UCSD-AML1 (cell line): ENCODE results near the gene POLR1D.

Experiments used
- DNase-seq: peaks from one replicate; lab custom pipeline; 2025; ENCODE audit not compliant: unreplicated experiment; lab: John Stamatoyannopoulos, UW

The POLR1D gene

DNA sequence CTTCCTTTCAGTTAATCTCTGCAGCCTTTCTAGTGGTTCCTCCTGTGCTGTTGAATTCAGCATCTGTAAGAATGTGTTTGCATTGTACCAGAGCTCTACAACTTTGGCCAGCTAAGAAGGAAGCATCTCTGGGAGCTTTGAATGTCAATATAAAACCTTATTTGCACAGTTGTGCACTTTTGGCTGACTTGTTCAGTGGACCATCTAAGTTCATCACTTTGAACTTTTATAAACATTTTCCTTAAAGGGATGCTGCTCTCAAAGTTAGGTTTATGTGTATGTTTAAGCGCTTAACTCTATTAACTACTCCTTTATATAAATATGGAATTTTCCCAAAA is 15.6 kb downstream of the POLR1D start:
- no peak for DNase-seq

DNA sequence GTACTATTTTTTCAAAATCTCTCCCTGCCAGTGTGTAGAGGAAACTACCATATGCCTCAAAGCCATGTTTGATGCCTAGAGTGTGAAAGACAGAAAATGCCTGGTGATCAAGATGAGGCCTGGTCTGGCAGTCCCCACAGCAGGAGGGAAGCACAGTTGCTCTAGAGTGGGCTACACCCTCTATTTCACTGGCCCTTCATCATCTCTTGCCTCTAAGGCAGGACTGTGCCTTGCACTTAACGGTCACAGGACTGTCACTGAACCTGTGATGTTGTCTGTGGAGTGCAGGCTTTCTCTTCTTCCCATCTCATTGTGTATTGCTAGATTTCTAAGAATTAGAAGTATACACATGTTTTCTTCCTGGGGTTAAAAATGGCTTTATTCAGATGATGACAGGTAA is 16.3 kb downstream of the POLR1D start:
- DNase-seq: no peak

DNA sequence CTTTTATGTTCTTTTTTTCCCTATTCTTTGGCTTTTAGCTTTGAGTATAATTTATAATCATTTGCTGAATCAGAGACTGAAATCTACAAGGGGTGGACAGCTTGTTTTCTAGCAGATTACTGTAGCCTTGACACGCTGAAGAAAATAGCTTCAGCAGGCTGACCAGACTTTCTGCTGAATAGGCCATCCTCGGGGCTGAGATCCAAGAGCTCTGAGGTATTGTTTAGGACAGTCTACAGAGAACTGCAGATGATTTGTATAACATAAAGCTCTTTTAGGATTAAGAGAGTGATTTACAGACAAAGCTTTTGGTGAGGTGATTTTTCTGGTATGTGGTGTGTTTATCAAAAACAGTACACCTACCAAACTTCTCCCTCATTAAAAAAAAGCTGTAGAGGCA is 16.8 kb downstream of the POLR1D start:
- DNase-seq: no peak

DNA sequence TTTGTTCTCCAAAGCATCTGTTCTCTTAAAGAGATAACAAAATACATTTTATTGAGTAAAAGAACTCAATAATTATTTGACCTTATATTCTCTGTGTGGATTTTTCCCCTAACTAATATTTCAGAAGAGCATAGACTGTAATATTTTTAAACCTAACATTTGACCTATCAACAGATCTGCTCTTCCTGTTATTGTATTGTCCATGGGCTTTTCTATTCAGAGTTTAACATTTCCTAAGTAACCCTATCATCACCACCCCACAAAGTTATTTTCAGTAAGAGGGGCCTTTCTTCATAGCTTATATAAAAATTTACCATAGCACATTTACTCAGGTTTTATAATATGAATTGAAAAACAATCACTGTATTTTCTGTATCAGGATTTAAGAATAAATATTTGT is 17.5 kb downstream of the POLR1D start:
- no peak for DNase-seq

DNA sequence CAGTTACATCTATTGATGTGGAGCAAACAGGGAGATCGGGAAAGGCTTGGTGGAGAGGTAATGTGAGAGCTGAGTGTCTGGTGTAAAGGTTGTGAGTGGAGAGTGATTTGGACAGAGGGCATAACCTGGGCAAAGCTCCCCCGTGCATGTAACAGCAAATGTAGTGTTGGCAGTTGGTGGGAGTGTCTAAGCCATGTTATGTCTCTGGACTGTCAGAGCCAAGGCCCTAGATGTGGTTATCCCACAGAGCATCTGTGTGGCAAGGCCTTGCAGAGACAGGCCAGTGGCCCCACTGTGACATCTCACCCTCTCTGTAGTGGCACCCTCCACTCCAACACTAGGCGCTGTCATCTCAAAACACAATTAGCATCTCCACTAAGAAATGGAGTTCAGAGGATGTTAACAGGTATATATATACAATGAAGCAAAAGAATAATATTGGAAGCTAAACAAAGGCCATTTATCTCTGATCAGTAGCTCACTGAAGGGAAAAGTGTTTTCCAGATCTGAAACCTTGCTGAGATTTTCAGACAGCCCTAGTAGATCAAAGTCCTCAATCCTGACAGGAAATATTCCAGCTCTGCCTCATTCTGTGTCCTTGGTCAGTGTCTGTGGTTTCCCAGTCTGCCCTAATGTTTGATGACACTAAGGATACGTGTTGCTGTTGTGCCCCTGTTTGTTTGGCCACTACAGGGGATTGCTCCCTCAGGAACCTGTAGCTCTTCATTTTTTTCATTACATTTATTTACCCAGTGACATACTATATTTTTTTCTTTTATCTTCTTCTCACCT is 20.2 kb downstream of the POLR1D start:
- DNase-seq: no peak

DNA sequence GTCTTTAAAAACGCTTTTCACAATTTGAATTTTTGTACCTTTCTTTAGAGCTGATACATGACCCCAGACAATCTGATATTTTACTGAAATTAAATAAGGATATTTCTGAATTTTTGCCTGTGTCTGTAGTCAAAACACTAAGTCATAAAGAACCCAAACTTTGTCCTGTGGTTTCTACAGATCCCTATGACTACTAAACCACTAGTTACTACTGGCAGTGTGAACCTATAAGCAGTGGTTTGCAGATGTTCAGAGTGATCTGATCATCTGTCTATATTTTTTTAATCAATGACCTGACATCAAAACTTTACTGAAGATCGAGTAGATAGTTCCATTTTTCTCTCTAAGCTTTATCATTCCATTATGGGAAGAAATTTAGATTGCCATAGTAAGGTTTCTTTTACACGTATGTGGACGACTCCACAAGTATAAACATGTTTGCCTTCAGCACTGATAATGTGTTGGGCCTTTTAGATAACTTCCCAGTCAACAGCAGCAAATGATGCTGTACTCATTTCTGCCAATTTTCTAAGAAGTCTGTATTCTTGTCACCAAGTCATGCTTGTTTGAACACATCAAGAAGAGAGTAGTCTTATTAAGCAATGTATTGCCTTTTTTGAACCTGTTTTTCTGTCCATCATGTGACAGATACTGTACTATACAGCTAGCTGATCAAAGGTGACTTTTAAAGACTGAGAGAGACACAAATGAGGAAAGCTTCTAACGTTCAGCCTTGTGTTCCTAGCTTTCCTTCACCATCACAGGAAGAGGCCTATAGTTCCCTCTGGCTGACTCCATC is 21.8 kb downstream of the POLR1D start:
- no peak for DNase-seq

DNA sequence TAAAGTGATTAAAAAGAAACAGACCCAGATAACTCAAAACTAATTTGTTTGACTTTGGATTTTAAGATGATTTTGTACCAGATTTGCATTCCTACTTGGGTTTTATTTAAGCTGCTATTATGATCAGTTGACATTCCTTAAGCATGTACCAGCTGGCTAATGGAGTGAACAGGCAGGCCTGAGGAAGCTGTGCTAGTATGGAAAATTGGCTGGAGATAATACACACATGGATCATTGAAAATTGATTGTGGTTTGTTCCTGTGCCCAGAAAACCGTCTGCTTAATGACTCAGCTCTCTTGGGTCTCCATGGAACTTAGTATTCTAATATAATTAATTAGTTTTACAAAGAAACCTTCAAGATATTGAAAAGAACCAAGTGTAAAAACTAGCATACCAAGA is 22.6 kb downstream of the POLR1D start:
- DNase-seq: no peak

DNA sequence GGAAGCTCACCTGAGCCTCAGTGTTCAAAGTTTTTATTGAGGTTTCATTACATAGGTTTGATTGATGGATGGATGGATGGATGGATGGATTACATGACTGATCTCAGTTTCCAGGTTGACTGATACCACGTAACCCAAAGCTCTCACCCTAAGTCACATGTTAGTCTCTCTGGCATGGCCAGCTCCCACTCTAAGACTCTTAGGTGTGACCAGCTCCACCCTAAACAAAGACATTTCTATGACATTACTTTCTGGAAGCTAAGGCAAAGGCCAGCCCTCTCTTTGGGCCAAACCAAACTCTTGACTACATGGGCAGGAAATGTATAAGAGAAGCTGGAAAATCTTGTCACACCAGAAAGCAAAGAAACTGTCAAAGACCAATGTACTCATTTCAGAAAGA is 28.6 kb downstream of the POLR1D start:
- no peak for DNase-seq

DNA sequence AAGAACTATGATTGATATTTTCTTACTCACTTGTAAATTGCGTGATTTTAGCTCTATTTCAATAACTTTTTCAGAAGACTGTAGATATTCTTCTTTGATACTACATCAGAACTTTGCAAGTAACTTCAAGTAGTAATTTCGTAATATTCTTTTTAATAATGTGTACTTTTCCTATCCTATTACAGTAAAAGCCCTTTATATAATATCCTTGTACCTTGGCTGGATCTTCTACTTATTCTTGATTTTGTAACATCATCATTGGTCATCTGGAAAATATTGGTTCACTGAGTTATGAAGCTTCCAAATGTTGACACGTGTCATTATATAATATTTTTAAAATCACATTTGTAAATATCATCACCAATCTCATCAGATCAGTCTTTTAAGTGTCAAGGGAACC is 32.4 kb downstream of the POLR1D start:
- no peak for DNase-seq

DNA sequence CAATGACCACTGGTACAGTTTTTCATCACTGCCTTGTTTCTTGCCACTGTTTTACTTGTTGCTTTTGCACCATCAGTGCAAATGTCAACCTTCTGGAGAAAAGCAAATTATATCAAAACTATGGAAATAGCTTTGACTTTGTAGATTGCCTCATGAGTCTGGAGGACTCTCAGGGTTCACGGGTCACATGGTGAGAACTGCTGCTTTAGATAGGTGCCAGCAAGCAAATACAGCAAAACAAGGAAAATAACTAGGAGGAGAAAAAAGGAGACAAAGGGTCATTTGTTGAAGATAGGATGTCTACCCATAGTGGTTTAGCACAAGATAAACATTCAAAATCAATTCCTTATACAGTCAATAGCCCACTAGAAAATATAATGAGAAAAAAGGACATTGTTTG is 33.1 kb downstream of the POLR1D start:
- no peak for DNase-seq

DNA sequence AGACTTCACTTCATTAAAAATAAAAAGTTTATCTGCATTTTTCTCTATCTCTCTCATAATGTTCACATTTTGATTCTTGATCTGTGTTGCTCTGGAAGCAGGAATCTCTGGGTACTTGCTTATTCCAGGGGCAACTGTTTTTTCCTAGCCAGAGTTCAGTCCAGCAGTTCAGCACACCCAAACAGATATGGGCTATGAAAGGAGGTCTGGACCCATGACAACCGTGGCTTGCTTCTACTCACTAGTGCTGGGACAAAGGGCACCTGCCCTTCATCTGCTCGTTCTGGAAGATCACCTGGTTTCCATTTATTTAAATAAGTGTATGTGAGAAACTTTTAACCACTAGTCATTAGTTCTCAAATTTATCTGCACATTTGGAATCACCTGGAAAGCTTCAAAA is 36.0 kb downstream of the POLR1D start:
- DNase-seq: no peak

DNA sequence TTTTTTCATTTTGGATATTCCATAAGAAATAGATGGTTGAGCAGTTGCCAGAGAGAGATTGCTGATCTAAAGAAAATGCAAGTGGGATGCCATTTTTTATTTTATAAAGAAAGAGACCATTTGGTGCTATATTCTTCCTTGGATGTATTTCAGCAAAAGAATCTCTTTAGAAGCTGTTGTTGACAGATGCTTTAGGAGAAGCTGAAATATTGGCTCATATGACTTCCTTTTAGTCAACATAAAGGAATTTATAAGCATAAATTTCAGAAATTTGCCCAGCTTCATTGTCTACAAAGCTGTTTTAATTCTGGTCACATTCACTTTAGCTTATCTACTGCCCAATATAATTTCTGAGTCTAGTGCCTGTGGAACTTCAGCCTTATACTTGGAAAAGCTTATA is 36.9 kb downstream of the POLR1D start:
- no peak for DNase-seq

DNA sequence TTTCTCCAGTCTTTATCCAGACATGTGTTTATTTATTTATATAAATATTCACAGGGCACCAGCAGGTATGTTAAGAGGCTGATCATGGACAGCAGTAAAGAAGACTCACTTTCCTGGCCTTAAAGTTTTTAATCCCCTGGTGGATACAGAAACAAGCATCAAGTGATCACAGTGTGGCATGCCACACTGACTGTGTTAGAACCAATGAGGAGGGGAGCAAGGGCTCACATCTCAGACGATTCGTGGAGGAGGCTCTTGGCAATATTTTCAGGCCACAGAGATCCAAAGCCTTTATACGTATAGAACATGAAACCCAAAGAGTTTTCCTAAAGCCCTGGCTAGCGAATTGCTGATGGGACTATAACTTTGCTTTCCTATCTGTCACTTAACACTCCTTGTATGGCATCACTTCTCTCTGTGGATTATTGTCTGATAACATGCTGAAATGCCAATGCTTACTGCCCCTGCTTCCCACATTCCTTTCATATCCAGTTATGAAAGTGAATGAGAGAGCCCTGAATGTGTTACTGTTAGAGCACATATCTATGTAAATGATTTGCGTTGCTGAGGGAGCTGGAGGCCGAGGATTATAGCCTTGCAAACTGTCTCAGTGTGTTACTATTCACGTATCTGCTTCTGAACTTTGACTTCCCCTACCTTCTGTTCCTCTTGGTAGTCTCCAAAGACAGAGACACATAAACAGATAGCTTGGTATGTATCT is 37.6 kb downstream of the POLR1D start:
- no peak for DNase-seq

DNA sequence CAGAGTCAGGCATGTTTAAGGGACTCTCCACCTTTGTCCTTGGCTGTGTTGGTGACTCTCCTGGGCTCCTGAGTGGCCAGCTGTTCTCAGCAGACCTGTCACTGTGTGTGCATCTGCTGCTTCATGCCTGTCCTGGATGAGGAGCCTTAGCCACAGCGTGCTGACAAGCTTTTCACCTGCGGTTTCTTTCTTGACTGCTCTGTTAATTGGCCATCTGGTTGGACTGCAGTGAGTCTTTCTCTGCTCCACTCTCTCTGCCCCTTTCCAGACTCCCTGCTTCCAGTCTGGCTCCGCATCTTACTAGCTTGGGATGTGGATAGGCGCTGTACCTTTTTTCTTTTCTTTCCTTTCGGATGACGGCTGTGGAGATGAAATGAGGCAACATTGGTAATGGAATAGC is 38.8 kb downstream of the POLR1D start:
- DNase-seq: no peak

DNA sequence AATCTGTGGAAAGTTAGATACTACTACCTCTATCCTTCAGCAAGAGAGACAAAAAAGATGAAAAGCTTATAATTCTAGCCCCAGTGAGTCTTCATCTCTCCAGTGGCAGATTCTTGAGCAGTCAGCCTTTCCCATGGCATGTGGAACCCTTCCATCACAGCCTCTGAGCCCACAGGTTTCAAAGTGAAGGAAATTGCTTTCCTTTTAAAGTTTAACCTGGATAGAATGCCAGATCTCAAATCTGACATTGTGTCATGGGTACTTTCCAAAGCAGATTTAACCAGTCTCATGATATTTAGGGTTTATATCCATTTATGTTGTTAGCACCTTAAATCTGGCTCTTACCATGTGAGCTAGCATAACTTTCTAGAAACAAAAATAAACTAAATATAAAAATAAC is 39.3 kb downstream of the POLR1D start:
- DNase-seq: no peak

DNA sequence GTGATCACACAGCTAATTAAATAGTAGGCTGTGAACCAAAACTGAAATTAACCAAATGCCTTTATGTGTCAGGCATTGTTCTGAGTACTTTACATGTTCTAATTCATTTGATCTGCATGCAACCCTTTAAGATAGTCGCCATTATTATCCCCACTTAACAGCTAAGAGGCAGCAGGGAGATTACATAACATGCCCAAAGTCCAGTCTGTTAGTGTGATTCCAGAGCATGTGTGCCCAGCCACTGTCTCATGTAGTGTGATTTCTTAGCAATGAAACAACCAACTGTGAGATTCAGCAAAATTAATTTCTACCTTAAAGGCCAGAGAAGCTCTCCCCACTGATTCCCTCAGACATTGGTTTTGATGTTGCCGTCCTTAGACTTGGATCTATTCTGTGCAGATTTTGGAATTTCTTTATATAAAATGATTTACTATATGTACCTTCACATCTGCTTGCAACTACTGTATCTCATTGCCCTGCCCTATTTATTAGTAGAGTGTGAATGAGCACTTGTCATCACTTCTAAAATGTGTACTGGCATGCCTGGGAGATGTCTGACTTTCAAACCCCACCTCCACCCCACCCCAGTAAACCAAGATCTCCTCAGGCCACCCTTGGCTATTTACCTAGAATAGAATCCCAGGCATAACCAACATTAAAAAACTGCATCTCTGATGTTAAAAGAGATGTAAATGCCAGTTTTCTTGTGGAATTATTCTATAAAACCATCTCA is 41.2 kb downstream of the POLR1D start:
- no peak for DNase-seq

DNA sequence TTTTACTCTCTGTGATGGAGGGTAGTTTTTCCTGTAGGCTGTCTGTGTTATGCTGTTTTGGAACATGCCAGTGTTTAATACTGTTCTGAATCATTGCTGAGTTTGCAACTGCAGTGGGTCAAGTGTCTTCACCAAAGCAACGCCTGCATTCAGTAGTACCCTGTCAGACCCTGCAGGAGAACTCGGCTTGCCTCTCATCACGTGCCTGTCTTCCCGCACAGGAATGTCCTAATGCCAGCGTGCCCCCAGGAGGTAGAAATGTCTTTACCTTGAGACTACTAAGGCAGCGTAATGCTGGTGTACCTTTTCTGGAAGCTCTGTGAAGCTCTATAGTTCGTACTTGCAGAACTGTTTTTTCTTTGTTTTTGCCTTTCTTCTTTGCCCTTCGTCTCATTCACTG is 42.3 kb downstream of the POLR1D start:
- DNase-seq: no peak

DNA sequence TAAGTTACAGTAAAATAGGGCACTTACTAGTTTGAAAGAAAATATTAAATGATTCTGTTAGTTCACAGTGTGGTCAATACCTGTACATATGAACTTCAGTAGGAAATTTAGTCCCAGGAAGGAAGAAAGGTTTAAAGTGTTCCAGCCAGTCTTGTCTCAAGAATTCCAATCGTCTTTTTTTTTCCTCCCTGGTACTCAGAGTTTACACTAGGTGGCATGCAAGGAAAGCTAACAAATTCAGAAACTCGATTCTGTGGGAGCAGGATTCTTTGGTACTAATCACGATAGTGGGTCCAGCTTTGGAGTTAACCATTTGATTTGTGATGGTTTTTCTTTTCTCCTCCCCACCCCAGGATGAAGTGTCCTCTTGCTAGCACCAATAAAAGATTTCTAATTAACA is 43.6 kb downstream of the POLR1D start:
- DNase-seq: no peak

DNA sequence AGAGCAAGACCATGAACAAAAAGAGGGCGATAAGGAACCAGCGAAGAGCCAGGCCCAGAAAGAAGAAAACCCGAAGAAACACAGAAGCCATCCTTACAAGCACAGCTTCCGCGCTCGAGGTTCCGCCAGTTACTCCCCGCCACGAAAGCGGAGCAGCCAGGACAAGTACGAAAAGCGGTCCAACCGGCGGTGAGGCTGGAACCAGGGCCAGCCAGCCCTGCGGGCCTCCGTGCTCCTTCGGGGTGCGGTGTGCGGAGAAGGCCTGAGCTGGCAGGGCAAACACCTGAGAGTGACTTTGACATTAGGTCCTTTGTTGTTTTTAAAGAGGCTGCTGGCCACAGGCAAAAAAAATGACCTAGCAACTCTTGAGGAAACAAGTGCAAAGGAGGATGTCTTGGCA is 44.1 kb downstream of the POLR1D start:
- no peak for DNase-seq

DNA sequence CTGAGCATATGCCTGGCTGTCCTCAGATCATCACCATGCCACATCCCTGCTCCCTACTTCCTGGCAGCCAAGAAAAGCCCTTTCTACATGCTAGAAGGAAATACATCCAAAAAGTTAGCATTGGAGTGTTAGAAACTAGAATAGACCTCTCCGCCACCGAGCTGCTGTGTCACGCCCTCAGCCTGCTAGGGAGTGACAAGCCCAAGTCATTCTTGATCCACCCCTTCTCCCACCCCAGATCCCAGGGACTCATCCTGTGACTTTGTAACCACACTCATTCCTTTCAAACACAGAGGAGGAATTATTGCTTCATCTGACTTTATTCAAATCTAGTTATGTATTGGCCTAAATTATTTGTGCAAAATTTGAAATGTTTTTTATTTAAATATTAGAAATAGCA is 45.3 kb downstream of the POLR1D start:
- no peak for DNase-seq

DNA sequence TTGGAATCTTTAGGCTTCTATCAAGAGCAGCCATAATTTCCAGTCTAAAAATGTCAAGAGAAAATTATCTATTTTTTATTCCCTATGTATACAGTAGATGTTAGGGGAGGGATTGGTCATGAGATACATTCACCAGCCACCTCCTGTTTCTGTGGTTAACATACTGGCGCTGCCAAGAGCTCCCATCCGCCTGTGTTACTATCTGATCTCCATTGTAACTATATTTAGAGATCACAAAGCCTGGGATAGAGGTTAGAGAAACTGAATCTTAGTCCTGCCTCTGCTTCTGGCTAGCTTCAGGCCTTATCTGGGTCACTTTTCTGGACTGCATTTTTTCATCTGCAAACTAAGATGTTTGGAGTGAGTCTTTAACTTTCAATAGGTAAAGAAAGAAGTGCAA is 46.3 kb downstream of the POLR1D start:
- no peak for DNase-seq
